Left hindlimb (tissue), 1 donor: ENCODE measurements around the gene ZP2.
"Not testable (repeated sequence)": the region's sequence is repeated elsewhere in the genome, so short reads cannot be mapped to it uniquely, and the experiment has no call there.

Experiments used
- DNase-seq: peaks from one replicate; pipeline ENCODE4 v3.0.0-alpha.2; 2018

Gene ZP2

GRCh38 chr16:21211486-21211885 lies at the start of gene ZP2:
Gene ZP2, minus strand, starts transcription at chr16:21211574. Its CDS starts 27 bp downstream, at chr16:21211547.
- no peak for DNase-seq

DNA sequence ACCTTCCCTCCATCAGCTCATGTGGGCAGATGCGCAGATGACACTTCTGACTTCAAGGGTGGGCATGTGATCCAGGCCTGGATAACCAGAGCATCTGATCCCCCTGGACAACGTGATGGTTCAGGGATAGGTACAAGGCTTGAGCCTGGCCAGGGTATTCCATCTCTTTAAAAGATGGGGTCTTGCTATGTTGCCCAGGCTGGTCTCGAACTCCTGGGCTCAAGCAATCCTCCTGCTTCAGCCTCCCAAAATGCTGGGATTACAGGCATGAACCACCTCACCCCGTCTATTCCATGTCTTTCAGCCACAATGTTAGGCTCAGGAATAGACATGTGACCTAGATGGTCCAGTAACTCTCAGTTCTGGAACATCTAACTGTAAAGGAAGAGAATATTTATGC lies 45.9 kb upstream of the ZP2 start:
- DNase-seq: no peak

- DNase-seq: no peak
These were observed 45.3 kb upstream of the ZP2 start for GRCh38 chr16:21256636-21257035.

- no peak for DNase-seq
These were observed 42.1 kb upstream of the ZP2 start for GRCh38 chr16:21253470-21253869.

- no peak for DNase-seq
These were observed 38.9 kb upstream of the ZP2 start for GRCh38 chr16:21250072-21250923.

- DNase-seq: not testable (repeated sequence)
These were observed 36.8 kb upstream of the ZP2 start for GRCh38 chr16:21248179-21248578.

DNA sequence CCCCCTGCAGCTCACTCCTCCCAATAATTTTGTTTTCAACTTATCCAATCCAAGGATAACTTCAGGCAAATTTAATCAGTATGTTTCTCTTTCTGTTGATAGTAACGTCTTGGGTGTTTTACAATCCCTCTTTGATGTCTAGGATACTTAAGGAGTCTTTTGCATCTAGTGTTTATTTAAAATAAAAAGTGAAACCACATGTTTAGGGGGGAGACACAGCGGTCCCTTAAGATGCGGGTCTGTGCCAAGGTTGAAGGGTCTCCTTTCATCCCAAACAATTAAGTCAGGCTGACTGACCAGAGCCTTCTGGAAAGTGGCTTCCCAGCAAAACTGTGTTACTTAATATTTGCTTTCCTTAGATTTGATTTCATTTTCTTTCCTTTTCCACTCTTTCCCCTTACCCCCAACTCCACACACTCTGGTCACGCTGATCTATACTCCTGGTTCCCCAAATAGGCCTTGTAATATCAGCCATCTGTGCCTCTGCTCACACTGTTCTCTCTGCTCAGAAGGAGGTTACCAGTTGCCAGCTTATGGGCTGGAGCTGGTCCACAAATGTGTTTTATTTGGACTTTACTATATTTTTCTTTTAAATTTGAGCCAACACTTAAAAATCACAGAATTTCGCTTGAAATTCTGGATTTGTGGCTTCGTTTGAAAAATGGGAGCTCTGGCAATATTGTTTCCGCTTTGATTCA lies 33.3 kb upstream of the ZP2 start:
- no peak for DNase-seq

DNA sequence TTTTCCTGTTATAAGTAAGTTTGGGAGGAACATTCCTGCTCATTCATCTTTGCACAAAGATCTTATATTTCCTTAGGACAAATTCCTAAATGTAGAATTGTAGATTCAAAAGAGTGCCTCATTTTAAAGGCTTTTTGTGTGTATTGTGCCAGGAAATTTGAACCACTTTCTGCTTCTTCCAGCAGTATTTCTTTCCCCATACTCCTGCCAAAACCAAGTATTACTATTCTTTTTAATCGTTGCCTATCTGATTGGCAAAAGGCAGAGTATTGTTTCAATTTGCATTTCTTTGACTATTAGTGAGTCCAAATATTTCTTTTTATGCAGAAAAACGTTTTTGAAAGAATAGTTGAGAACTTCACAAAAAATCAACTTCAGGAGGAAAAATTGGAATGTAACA lies 31.4 kb upstream of the ZP2 start:
- DNase-seq: no peak

DNA sequence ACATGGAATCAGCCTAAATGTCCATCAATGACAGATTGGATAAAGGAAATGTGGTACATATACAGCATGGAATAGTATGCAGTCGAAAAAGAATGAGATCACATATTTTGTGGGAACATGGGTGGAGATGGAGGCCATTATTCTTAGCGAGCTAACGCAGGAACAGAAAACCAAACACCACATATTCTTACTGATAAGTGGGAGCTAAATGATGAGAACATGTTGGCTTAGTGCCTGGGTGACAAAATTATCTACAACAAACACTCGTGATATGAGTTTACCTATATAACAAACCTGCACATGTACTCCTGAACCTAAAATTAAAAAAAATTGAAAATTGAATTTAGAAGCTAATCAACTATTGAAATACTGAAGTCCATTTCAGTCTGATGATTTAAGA lies 28.3 kb upstream of the ZP2 start:
- no peak for DNase-seq

DNA sequence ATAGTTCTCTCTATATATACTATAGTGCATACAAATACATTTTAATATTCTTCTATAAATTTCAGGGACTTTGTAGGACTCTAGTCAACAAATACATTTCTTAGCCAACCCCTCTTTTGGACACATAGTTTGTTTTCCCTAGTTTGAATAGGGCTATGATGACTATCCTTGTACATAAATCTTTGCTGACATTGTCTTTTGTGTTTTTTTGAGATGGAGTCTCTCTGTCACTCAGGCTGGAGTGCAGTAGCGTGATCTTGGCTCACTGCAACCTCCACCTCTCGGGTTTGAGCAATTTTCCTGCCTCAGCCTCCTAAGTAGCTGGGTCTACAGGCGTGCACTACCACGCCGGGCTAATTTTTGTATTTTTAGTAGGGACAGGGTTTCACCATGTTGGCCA lies 25.5 kb upstream of the ZP2 start:
- no peak for DNase-seq

DNA sequence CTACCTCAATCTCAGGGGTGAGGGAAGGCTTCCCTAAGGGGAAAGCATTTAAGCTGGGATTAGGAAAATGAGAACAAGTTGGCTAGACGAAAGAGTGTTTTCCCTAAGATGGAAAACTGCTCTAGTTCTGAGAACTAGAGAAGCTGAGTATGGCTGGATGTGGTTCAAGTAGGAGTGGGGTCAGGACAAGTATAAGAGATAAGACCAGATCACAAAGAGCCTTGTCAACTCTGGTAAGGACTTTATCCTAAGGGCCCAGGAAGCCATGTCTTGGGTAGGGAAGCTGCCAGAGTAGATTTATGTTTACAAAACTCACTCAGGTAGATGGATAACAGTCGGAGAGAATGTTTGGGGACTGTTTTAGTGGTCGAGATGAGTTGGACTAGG lies 23.8 kb upstream of the ZP2 start:
- DNase-seq: no peak

- DNase-seq: no peak
These were observed 22.3 kb upstream of the ZP2 start, which contains the start of gene ANKS4B for GRCh38 chr16:21233521-21234150. Gene ANKS4B, plus strand, starts transcription at chr16:21233699. Its CDS starts 39 bp downstream, at chr16:21233738.

- no peak for DNase-seq
These were observed 21.7 kb upstream of the ZP2 start for GRCh38 chr16:21233045-21233520.

DNA sequence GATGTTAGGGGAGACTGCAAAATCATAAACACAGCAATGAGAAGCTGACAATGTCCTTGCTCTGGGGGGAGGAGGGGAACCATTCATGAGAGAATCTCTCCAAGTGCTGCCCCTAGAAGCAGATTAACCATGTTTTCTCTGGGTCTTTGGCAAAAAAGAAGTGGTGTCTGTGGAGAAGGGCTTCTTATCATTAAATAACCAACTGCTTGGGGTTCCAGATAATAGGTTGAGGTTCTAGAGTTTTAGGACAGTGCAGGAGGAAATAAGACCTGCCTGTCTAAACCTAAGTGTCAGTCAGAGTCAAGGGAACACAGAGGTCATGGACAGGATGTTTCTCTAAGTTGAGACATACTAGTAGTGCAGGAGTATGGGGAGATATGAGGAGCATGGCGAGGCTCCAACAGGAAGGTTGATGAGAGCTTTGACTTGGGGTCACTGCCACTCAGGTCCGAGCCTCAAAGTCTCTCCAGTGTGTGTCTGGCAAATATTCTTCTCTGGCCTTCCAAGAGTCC lies 17.0 kb upstream of the ZP2 start:
- DNase-seq: no peak

GRCh38 chr16:21227866-21228265 lies 16.5 kb upstream of the ZP2 start:
- DNase-seq: no peak

DNA sequence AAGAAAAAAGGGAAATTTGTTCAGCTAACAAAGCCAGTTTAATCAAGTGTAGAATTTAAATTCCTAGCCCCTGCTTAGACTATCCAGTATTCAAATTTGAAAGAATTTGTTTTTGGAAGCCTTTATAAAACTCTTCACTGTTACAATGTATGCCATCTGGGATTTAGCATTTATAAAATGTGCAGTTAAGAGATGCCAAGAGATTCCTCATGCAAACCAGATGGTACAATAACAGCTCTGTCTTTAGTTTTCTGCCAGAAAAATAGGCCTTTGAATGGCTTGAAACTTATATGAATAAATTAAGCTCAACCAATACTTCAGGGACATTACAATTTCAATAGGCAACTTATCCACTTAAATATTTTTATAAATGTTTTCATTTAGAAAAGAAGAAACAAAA lies 15.4 kb upstream of the ZP2 start:
- DNase-seq: no peak

- DNase-seq: no peak
These were observed 13.4 kb upstream of the ZP2 start for GRCh38 chr16:21224800-21225199.

DNA sequence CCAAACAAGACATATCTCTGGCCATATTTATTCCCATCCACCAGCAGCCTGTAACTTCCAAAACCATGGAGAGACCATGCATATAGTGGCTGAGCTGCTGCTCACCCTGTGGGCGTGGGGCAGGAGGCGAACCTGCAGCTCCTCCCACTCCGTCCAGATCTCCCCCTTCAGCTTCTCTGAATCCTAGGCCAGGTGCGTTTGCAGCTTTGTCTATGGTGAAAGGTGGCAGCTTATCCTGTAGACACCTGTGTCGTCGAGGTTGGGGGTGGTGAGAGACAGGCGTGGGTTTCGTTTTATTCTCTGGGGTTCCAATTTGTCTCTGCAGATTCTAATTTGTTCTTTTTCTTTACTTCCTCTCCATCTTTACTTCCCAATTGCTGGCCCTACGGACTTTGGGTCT lies 12.4 kb upstream of the ZP2 start:
- DNase-seq: no peak

DNA sequence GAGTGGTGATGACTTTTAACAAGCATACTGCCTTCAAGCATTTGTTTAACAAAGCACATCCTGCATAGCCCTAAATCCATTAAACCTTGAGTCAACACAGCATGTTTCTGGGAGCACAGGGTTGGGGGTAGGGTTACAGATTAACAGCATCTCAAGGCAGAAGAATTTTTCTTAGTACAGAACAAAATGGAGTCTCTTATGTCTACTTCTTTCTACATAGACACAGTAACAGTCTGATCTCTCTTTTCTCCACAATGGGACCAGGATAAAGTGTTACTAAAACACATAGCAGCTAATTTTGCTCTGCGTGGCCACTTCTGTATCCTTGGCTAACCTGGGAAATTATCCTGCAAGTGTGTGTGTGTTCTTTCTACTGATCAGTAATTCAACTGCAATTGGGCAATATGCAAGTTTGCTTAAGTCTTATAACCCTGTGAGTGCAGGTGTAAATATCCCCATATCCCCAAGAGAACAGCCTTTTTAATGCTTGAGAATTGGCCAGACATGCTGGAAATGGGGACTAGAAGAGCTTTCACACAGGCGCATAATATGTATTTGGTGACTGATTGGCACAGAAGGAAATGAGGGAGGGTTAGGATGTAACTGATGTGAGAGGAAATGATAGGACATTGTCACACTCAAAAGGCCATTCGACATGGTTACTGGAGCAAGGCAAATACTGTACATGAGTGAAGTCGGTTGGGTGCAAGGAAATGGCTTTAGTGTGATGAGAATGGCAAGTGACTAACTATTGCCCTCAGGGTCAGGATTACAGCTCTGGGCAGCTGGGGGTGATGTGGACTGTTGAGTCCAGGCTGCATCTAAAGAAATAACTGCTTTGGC lies 11.3 kb upstream of the ZP2 start:
- no peak for DNase-seq

DNA sequence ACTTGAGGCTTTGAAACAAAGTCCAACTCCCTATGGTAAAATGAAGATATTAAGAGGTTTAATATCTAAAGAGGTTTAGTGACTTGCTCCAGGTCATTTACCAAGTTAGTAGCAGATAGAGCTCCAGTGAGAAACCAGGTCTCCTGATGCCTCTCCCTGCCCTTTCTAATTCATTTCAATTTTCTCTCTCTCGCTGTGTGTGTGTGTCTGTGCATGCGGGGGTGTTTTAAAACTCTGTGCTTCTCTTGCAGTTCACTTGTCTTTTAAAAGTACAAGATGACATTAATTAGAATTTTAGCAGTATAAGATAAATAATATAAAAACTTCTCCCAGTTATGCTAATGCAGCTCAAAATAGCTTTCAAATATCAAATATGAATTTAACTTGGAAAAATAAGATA lies 8.2 kb upstream of the ZP2 start:
- no peak for DNase-seq

DNA sequence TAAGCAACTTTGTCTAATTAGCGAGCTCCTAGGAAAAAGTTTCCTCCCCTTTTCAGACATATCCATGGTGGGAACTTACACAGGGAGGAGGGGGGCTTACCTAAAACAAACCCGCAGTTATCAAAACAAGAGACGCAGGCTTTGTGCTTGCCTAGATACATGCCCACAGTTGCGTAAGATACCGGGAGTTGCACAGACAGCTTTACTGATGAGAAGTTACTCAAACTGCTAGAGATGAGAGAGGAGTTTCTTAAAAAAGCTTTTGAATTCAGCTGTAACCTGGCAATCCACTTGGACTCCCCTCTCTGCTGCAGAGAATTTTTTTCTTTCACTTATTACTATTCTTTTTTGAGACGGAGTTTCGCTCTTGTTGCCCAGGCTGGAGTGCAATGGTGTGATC lies 6.8 kb upstream of the ZP2 start:
- DNase-seq: no peak

- DNase-seq: no peak
These were observed 5.7 kb upstream of the ZP2 start for GRCh38 chr16:21217121-21217520.

DNA sequence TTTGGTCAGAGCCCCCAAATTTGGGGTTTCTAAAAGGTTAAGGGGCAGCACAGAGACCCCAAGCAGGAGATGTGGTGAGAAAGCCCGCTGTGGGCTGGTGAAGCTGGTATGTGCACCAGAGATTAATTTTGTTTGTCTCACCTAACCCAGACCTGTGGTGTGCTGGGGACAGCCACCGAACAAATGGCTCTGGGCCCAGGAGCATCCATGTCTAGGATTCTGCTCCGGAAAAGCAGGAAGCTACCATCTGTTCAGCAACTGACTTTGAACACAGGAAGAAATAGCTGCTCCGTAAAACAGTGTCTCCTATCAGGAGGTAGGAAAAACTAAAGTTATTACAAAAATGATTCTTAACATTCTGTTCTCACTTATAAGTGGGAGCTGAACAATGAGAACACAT lies 2.7 kb upstream of the ZP2 start:
- DNase-seq: no peak
